NCI-H748 (cell line): ENCODE measurements around the gene NDUFAF8.
A peak's percentile ranks its signal among the peaks of the same experiment; 100 is the strongest.

Source experiments
- DNase-seq: peaks from one replicate; lab custom pipeline; 2025; ENCODE audit not compliant: unreplicated experiment; lab: John Stamatoyannopoulos, UW

NDUFAF8 gene

DNA sequence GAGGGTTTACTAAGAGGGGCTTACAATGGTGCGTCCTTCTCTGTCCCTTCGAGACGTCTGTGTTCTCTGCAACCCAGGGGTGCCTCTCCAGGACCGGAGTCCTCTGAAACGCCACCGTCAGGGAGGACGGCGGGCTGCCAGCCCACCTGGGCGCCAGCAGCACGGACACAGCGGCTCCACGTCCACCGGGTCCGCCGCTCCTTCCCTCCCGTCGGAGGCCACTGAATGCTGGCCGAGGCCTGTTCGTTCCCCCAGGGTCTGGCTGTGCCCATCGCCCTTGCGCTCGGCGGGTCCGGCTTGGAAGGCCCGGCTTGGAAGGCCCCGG lies 666 bp upstream of the NDUFAF8 start:
- DNase-seq = no peak

DNA sequence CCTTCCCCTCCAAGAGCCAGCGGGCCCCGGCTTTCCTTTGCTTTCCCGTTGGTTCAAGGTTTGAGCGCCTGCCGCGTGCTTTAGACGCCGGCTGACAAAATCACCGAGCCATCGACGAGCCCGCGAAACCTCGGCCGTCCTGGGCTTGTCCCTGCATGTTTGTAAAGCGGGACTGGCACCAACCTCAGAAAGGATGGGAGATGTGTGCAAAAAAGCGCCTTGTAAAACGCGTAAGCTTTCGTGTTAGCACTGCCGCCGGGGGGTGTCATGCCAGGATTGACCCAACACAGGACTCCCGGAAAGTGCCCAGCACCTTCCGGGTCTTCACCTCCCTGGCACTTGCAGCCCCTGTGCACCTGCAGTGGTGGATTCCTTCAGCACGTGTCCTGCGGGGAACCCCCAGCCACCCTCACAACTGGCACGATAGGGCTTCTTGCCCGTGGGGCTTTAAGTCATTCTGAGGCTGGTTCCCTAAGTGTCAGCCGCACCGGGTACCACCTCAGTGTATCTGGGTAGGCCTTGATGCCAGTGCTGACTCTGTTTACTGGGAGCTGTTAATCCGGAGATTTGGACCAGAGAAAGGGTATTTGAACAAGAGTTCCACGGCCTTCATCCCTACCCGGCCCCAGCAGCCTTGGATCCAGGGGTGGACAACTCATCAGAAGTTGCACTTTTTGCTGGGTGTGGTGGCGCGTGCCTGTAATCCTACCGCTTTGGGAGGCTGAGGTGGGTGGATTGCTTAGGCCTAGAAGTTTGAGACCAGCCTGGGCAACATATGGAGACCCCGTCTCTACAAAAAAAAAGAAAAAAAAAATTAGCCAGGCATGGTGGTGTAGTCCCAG lies 817 bp downstream of the NDUFAF8 start:
- no peak for DNase-seq

DNA sequence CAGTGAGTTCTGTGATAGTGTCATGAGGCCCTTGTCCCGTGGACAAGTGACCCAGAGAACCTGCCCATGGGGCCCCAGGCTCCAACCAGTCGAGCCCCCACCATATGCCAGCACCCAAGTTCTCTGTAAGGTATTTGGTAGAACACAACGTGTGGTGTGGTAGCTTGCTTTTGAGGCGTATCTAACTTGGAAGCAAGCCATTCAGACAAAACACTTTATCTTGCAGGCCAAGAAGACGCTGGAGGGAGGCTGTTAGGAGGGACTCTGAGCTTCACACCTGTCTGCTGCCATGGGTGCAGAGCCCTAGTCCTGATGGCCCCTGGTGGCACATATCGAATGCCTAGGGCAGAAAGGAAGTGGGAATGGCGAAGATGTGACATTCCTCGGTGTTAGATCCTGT lies 1.6 kb downstream of the NDUFAF8 start:
- no peak for DNase-seq

DNA sequence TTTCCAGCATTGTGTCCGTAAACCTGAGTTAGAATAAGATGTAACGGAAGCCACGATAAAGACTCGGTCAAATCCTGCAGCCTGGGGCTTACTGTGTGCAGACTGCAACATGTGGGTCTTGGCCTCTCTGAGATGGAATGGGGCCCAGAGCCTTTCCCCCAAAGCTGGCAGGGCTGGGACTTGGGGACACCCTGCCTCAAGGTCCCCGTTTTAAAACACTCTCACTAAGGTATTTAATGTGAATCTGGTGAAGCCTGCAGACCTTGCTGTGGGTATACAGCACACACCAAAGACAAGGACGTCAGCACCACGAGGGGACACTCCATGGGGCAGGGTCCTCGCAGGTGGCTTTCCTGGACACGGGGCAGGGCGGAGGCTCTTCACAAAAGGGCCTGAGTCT lies 2.1 kb downstream of the NDUFAF8 start:
- no peak for DNase-seq

DNA sequence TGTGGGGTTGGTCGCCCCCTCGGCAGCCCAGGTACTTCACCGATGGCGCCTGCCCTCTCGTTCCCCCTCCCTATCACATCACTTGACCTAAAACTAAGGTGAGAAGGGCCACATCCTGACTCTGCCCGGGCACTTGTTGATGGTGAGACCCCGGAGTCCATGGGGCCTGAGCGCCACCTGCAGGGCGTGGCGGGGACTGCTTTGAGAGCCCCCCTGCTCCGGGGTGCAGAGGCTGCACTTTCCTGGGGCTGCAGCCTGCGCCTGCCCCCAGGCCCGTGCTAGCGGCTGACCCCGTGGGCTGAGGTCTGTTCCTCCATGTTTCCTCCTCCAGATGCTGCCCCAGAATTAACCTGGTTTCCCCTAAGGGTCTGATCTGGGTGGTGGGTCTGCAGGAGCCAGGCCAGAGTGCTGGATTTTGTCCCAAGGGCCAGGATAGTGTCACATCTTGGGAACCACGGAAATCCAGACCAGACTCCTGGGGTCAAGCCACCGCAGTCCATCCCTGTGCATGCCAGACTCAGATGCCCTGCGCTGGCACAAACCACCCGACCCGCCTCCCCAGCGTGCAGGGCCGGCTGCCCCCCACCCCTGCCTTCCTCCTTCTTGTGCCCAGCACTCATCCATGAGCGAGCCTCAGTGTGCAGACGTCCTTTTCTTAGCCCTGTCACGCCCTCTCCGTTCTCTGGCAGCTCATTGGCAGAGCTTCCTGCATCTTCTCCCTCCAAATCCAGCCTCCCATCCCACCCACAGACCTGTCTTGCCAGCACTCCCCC lies 2.7 kb downstream of the NDUFAF8 start:
- DNase-seq = peak; percentile 45

DNA sequence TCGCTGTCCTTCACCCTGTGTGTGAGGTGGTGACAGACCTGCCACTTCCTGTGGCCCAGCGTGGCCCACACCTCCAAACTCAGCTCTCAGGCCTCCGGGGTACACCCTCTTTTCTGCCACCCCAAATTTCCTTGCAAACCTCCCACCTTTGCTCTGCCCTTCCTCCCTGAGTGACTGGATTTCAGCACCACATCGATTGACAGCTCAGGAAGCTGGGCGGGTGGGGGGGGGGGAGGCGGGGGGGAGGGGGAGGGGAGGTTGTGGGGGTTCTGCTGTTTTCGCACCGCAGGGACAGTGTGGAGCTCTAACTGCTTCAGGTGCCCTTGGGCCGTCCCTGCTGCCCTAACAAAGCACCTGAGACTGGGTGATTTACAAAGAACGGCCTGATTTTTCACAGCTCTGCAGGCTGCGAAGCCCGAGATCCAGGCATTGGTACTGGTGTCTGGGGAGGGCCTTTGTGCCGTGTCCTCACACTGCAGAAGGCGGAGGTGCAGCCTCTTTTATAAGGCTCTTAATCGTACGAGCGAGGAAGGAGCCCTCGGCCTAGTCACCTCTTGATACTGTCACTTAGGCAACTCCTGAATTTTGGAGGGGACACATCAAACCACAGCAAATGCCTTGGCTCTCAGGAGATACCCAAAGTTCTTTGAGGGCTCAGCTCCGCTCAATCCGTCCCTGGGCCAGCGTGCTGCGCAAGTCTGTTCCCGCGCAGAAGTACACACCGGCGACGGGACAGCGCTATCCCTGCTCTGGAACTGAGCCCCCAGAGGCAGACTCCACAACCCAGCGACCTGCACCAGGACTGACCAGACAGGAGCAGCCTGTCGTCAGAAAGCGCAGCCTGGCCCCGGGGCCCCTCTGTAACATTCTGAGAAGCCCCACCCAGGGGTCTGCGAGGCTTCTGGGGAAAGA lies 3.6 kb downstream of the NDUFAF8 start:
- DNase-seq = no peak

DNA sequence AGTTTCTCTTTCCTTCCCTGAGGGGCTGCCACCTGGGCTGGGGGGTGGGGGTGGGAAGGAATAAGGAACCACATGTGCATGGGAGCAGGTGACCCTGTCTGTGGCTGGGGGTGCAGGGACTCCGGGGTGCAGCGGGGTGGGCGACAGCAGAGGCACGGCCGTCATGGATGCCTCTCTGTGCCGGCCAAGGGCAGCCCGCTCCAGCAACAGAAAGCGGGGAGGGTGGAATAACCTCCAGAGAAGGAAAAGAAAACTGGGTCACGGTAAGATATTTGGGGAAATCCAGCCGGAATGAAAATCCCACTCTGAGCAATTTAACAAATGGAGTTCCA lies 4.2 kb downstream of the NDUFAF8 start:
- DNase-seq = no peak

DNA sequence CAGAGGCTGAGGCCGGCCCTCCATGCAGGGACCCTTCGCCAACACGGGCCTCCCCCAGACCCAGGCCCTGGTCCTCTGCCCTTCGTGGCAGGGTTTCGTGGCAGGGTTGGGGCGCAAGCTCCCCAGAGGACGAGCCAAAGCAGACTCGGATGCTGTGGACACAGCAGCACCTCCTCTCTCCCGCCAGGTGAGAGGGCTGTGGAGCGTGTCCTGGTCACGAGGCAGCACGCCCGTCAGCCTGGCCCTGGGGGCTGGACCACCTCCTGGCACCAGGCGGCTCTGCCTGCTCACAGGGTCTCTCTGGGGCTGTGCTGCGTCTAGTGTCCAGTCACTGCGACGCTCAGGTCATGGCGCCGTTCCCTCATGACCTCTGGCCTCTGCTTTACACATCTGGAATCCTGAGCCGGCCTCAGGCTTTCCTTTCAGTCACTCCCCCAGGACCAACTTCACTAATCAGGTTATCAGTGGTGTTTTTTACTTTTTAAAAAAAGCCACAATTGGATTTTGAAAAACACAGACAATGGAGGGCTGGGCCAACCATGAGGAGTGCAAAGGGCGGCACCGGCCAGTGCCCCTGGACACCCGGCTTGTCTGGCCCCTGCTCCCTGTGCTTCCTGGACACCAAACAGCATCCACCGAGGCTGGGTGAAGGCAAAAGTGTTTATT lies 5.4 kb downstream of the NDUFAF8 start:
- no peak for DNase-seq

DNA sequence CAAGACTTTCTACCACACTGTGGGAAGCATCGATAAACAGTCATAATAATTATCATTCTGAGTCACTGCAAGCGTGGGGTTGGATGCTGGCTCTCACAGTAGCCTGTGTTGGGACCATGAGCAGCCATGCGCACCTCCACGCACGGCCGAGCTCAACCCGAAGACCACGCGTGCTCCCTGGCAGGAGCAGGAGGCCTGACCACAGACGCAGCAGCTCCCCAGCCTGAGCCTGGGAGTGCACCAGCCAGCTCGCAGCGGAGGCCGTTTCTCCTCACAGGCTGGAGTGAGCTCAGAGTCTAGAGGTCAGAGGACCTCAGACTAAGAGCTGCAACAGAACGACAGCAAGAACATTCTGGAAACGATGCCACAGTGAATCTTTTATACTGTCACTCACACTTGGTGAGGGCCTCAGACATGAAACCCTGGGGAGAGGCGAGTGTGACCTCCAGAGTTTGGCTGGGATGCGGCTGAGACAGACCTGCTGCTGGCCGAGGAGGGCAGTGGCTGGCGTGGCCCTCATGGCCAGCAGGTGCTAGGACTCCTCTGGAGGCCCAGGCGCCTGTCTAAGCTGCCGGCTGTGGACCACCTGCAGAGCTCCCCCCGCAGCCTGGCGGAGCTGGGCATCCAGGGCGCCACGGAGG lies 6.0 kb downstream of the NDUFAF8 start:
- no peak for DNase-seq

DNA sequence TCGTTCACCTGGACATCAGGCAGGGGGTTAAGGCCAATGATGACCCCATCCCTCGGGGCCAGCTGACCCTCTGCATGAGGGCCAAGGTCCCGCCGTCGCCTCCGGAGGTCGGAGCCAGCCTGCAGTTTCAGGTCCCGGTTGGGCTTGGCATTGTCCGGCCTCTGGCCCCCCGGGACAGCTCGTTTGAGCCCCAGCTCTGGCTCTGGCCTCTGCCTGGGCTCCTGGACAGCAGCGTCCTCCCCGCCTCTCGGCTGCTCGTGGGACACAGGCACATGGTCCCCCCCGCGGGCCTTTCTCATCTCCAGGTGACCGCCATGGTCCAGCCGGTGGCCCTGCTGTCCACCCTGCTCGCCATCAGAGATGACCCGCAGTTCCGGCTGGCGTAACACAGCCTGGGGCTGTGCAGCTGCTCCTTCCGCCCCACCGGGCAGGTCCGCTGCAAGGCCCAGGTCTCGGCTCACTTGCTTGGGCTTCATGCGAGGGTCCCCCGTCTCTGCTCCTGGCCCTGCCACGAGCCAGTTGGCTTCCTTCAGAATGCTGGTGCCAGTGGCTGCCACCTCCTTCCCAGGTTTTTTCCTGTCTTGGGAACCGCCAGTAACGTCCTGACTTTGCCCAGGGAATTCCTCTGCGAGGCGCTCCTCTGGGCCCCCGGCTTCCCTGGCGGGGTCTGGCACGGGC lies 6.7 kb downstream of the NDUFAF8 start:
- no peak for DNase-seq

DNA sequence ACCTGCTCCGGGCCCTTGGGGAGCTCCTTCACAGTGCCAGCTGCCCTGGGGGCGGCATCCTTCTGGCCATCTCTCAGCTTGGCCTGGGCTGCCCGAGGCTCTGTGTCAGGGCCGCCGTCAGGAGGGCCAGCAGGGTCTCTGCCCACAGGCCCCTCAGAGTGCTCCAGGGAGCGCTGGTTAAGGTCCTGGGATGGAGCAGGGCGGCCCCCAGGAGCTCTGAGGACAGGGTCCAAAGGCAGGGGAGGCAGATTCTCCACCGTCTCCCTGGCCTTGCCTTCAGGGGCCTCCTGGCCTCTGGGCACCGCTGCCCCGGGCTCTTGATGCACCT lies 7.2 kb downstream of the NDUFAF8 start:
- no peak for DNase-seq

DNA sequence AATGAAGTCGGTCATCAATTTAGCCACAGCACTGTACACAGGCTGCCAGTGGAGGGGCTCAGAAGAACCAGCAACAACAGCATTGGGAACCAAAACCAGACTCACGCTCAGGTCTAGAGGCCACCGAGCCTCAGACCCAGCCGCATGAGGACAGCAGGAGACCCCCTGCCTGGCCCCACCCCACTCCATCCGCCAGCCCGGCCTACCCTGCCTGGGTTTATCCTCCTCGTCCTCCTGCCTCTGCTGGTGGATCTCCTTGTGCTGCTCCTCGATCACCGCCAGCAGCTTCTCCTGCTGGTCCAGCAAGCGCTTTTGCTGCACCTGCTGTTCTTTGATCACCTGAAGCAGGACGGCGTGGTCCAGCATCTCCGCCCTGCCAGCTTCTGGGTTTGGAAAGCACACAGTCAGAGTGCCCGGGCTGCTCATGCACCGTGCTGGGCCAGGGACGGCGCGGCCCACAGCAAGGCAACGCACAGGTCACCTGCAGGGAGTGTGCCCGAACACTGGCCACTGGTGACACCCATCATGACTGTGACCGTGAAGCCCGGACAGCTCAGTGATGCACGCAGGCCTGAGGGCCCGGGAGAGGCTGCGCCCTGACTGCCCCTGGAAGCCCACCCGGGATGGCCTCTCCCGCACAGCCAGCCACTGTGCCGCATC lies 7.7 kb downstream of the NDUFAF8 start:
- no peak for DNase-seq

DNA sequence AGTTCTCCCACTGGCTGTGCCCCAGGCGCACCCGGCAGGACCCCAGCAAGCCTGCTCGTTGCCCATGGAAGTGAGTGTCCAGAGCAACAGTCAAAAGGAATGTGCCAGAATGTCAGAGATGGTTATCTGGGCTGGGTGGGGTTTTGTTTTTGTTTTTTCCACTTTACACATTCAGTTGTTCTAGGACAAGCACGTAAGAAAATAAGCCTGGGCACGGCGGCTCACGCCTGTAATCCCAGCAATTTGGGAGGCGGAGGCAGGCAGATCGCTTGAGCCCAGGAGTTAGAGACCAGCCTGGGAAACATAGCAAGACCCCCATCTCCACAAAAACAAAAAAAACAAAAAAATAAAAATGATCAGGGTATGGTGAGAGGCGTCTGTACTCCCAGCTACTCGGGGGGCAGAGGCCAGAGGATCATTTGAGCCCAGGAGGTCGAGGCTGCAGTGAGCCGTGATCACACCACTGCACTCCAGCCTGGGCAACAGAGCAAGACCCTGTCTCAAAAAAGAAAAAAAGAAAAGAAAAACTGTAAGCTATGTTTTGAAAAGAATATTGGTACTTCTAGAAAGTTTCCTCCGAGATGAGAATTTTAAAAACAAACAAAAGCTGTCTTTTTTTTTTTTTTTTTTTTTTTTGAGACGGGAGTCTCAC lies 8.3 kb downstream of the NDUFAF8 start:
- no peak for DNase-seq

DNA sequence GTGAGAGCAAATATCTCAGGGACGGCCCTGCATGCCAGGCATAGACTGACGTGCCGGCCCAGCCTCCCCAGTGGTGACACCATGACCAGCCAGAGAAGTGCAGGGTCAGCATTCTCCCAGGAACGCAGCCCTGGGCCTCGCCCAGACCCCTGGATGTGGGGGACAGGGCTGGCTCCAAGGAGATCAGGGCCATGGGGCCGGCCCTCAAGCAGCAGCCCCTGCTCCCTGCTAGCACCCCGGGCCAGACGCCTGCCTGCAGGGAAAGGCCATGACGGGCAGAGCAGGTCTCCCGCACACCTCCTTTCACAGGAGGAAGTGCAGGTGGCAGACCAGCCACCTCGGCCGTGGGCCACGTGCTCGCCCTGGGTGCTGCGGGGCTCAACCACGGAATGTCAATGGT lies 9.5 kb downstream of the NDUFAF8 start:
- DNase-seq = no peak

DNA sequence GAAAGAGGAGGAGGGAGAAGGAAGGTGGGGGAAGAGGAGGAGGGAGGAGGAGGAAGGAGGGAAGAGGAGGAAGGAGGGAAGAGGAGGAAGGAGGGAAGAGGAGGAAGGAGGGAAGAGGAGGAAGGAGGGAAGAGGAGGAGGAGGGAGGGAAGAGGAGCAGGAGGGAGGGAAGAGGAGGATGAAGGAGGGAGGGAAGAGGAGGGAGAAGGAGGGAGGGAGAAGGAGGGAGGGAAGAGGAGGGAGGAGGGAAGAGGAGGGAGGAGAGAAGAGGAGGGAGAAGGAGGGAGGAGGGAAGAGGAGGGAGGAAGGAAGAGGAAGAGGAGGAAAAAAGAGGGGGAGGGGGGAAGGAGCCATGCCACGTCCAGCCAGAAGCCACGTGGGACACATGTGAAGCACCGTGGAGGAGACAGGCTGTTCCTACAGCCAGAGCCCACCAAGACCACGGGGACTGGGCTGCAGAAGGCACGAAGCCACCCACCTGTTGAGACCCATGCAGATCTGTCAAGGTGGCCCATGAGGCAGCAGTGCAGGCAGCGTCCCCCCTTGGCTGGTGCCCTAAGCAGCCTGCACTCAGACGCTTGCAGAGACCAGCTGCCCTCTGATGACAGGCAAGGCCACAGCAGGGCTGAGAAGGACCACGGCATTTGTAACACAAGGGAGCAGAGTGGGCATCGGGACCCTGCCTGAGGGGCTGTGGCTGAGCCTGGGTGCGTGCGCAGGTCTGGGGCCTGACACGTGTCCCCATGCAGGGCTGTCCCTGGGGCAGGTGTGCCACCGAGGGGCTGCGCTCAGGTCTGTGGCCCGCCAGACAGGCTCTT lies 10.3 kb downstream of the NDUFAF8 start:
- no peak for DNase-seq

DNA sequence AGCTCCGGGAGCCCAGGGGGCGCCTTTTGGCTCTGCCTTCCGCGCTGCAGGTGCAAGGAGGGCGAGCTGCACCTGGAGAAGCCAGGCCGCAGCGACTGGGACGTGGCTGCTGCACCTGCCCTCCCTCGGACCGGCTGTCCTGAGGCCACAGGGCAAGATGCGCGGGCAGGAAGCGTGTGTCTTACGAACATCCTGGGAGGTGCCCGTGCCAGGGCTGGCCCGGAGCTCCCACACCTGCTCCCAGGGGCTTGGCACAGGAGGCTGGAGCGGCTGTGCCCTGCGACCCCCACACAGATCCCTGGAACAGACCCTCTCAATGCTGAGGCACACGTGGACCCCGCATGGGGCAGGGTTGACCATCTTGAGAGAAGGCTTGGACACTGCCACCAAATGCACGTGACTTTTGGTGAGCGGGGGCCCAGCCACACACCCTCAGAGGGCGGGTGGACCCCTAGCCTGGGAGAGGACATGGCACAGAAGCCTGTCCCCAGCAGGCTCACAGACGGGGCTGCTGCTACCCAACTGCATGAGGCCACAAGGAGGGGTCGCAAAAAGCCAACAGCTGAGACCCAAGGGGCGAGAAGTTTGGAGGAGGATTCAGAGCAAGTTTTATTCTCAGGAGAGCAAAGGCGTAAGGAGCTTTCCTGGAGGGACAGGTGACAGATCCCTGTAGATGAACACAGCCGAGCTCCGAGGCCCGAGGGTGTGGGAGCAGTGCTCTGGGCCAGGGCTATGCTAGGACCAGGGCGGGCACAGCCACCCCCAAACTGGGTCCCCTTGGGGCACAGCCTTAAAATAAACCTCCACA lies 11.4 kb downstream of the NDUFAF8 start:
- DNase-seq = peak; percentile 57

DNA sequence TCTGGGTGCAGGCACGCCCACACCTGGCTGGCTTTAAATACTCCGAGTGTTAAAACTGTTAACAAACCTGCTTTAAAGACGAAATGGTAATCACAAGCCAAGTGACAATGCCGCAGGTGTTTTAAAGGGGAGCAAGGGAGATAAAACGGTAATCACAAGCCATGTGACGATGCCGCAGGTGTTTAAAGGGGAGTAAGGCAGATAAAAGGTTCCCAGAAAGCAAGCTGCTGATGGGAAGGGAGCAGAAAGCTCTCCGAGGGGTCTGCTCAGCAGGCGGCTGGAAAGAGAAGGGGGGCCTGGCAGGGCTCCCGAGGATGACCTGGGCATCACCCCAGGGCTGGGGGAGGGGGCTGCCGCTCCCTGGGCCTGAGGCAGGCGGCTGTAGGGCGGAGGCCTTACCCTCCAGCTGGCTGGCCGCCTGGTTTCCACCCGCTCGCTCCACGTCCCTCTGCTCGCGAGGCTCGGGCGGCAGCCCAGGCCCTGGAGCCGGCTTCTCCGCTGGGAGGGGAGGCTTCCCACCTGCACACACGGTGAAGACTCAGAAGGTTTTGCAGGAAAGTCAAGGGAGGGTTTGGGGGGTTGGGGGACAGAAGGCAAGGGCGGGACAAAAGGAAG lies 12.1 kb downstream of the NDUFAF8 start:
- DNase-seq = peak; percentile 96
